Putamen (tissue), 1 donor: ENCODE measurements around the gene CLDND1.

Source experiments
- DNase-seq: peaks from one replicate; pipeline ENCODE4 v3.0.0-alpha.2; 2016; ENCODE audit warnings: low spot score

The CLDND1 gene

DNA sequence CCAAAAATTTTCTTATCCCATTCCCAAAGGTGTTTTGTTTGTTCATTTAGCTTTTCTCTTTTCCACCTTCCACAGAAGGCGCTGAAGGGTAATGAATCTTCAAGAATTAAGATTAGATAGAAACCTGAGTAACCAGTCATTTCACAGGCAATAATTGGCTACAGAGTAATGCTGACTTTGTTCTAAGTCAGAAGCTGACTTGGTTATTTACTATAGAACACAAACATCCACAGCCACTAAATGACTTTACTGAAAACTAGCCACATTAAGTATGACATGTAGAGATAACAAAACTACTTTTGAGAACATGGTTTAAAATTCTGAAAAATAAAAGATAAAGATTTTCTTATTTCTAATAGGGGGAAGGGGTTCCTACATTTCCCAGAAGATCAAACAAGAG lies 7.8 kb downstream of the CLDND1 start:
- DNase-seq = no peak

- DNase-seq = no peak
These were observed 9.0 kb downstream of the CLDND1 start for GRCh38 chr3:98513736-98514135.

DNA sequence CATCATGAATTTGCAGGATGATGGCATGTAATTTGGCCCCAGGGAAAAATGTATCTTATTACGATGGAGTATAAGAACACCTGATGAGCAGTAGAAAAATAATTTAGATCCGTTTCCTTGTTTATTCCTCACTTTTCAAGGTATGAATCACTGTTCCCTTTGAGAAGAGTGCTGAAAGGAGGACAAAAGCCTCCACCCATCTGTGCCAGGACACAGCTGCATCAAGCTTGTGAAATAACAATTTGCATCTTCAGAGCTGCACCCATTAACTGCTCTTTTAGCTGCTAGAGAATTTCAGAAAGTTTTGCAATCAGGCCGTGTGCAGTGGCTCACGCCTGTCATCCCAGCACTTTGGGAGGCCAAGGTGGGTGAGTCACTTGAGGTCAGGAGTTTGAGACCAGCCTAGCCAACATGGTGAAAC lies 9.6 kb downstream of the CLDND1 start:
- no peak for DNase-seq

DNA sequence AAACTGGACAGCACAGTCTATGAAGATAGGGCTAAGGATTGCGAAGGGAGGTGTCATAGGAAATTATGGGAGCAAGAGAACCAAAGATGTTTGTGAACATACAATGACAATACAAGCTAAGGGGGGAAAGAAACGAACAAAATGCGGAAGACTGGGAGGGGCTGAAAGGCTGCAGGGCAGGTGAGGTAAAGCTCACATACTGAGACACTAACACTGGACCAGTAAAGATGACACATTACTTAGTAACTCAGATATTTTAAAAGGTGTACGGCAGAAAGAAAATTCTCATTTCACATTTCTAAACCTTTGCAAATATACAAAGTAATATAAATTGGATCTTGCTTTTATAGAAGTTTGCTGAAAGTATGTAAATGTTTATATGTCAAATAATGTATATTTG lies 10.1 kb downstream of the CLDND1 start:
- no peak for DNase-seq

- DNase-seq = no peak
These were observed 14.1 kb downstream of the CLDND1 start for GRCh38 chr3:98508582-98508981.

GRCh38 chr3:98504539-98504938 lies 18.2 kb downstream of the CLDND1 start:
- no peak for DNase-seq

GRCh38 chr3:98501863-98502576 lies 20.7 kb downstream of the CLDND1 start:
- DNase-seq = no peak

DNA sequence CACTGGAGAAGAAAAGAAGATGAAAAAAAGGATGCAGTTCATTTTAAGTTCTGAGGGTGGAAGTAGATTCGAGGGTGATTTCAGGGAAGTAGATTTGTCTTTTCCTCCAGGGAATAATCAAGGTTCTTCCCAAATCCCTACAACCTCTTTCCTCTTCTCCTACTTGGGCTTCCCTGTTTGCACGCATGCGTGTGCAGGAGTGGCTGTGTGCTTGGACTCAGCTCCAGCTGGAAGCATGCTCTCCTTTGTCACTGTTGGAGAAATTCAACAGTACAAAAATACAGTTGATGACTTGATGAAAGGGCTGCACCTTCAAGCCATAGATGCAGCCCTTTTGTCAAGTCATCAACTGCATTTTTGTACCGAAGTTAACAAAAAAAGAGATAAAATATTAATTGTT lies 21.4 kb downstream of the CLDND1 start:
- DNase-seq = no peak

- DNase-seq = no peak
These were observed 22.7 kb downstream of the CLDND1 start for GRCh38 chr3:98500019-98500418.

GRCh38 chr3:98497381-98497780 lies 25.3 kb downstream of the CLDND1 start, which contains the start of gene OR5K2:
Gene OR5K2, plus strand, starts transcription at chr3:98497681. Its CDS starts 0 bp downstream, at chr3:98497681.
- no peak for DNase-seq

- DNase-seq = no peak
These were observed 39.1 kb downstream of the CLDND1 start for GRCh38 chr3:98483626-98484025.

GRCh38 chr3:98482717-98483482 lies 39.8 kb downstream of the CLDND1 start:
- DNase-seq = no peak
